Measurements from ENCODE around the gene CENPX. TPM values are rescaled to one million over a fixed set of nuclear protein-coding genes. Genes with fewer than 3 reads are reported as not detected.
A peak's percentile ranks its signal among the peaks of the same experiment; 100 is the strongest.

CENPX gene
- total and polyA plus RNA-seq, 2 of the 13 experiments (the other 11 are each of a cell fraction or from before 2014, with no cell fraction given): 92.7 to 170 TPM

DNA sequence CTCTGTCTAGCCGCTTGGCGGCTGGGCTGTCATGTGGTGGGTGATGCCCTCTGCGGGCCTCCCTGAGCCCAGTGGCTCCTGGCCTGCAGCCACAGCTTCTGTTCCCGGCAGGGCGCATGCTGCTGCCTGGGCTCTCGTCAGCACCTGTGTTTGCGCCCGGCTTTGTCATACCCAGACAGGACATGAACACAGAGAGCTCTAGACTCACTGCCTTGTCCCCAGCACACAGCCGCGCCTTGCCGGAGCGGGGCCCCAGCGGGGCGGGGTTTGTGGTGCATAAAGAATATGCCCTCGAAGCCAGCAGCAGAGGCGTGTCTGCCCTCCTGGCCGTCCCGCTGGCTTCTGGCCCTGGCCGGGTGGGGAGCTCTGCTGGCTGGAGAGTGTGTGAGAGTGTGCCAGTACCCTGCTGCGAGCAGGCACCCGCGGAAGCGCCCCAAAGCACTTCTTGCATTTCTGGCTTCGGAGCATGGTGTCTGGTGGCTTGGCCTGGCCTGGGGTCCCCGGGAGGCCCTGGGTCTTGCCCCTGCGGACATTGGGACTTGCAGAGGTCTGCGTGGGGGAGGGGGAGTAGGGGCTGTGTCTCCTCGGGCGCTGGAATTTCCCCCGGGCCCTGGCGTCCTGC is 30.9 kb downstream of the CENPX start (continued):
- TF ChIP-seq CEBPZ (IDR thresholded peaks at IDR 0.05; ENCODE audit: low read length): no peak
- TF ChIP-seq, protein P1, sequence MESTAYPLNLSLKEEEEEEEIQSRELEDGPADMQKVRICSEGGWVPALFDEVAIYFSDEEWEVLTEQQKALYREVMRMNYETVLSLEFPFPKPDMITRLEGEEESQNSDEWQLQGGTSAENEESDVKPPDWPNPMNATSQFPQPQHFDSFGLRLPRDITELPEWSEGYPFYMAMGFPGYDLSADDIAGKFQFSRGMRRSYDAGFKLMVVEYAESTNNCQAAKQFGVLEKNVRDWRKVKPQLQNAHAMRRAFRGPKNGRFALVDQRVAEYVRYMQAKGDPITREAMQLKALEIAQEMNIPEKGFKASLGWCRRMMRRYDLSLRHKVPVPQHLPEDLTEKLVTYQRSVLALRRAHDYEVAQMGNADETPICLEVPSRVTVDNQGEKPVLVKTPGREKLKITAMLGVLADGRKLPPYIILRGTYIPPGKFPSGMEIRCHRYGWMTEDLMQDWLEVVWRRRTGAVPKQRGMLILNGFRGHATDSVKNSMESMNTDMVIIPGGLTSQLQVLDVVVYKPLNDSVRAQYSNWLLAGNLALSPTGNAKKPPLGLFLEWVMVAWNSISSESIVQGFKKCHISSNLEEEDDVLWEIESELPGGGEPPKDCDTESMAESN (CRISPR knock-in tag; conservative IDR thresholded peaks at IDR 0.05): peak; percentile 97
- TF ChIP-seq MAF1 (CRISPR knock-in tag; IDR thresholded peaks at IDR 0.05; ENCODE audit: borderline replicate concordance): 0 out of 2 replicates have a peak, but pooled peaks have one; percentile 43
- peak; percentile 87; the same call in 1 of the 2 replicates for TF ChIP-seq ELK4 (CRISPR knock-in tag; IDR thresholded peaks at IDR 0.05; ENCODE audit: borderline replicate concordance)
- TF ChIP-seq PRMT3 (CRISPR knock-in tag; IDR thresholded peaks at IDR 0.05; ENCODE audit: borderline replicate concordance, low read depth): no peak
- TF ChIP-seq STAT5B (CRISPR knock-in tag; IDR thresholded peaks at IDR 0.05): no peak; the same call in 1 of the 2 replicates
- TF ChIP-seq TOPORS (CRISPR knock-in tag; IDR thresholded peaks at IDR 0.05): peak; percentile 92; the same call in 1 of the 2 replicates
- peak; percentile 52; the same call in 1 of the 2 replicates for TF ChIP-seq HOXA5 (CRISPR knock-in tag; IDR thresholded peaks at IDR 0.05)
- TF ChIP-seq AHDC1 (CRISPR knock-in tag; IDR thresholded peaks at IDR 0.05; ENCODE audit: borderline replicate concordance): no peak
- TF ChIP-seq ARID2 (CRISPR knock-in tag; IDR thresholded peaks at IDR 0.05; ENCODE audit: borderline replicate concordance): peak; percentile 82
- peak; percentile 66; the same call in 1 of the 2 replicates for TF ChIP-seq ZNF12 (CRISPR knock-in tag; IDR thresholded peaks at IDR 0.05)
- TF ChIP-seq, protein P2, sequence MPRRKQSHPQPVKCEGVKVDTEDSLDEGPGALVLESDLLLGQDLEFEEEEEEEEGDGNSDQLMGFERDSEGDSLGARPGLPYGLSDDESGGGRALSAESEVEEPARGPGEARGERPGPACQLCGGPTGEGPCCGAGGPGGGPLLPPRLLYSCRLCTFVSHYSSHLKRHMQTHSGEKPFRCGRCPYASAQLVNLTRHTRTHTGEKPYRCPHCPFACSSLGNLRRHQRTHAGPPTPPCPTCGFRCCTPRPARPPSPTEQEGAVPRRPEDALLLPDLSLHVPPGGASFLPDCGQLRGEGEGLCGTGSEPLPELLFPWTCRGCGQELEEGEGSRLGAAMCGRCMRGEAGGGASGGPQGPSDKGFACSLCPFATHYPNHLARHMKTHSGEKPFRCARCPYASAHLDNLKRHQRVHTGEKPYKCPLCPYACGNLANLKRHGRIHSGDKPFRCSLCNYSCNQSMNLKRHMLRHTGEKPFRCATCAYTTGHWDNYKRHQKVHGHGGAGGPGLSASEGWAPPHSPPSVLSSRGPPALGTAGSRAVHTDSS (CRISPR knock-in tag; conservative IDR thresholded peaks at IDR 0.05): no peak
- TF ChIP-seq PTBP1 (IDR thresholded peaks at IDR 0.05; ENCODE audit: low read depth, low read length, poor library complexity, severe bottlenecking): peak; percentile 84
- peak; percentile 78; the same call in 1 of the 2 replicates for TF ChIP-seq ZNF615 (CRISPR knock-in tag; IDR thresholded peaks at IDR 0.05; ENCODE audit: borderline replicate concordance)

Data from HepG2 (cell line).